Effector CD8-positive, alpha-beta T cell (primary cell): ENCODE results near the gene ANO1.

Source experiments
- DNase-seq: peaks from one replicate; lab custom pipeline; 2025; lab: John Stamatoyannopoulos, UW

ANO1 gene

DNA sequence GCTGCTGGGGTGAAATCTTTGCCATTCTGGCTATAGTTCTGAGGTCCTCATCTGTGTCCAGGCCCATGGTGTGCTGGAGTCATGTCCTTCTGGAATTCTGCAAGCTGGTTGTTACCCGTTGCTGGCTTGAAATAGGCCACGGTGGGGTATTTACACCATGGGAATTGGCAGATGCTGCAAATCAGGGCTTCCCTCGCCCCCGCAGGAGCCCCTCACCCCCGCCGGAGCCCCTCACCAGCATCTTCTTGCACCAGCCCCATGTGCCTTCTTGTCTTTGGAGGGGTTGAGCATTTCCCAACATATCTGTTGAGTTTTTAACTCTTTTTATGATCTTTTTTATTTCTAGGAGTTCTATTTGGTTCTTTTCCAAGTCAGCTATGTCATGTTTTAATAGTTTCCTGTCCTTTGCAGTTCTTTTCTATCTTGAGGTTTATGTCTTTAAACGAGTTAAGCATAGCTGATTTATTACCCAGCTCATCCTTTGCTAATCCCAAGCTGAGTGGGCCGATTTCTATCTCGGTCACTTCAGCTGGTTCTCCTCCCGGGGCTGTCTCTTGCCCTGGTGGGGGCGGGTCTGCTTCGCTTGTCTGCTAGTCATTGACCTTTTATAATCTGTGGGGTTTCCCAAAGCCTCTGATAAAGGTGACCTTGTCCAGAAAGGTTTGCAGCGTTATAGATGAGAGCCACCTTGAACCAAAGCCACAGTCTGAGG lies 17.6 kb downstream of the ANO1 start:
- DNase-seq: no peak

DNA sequence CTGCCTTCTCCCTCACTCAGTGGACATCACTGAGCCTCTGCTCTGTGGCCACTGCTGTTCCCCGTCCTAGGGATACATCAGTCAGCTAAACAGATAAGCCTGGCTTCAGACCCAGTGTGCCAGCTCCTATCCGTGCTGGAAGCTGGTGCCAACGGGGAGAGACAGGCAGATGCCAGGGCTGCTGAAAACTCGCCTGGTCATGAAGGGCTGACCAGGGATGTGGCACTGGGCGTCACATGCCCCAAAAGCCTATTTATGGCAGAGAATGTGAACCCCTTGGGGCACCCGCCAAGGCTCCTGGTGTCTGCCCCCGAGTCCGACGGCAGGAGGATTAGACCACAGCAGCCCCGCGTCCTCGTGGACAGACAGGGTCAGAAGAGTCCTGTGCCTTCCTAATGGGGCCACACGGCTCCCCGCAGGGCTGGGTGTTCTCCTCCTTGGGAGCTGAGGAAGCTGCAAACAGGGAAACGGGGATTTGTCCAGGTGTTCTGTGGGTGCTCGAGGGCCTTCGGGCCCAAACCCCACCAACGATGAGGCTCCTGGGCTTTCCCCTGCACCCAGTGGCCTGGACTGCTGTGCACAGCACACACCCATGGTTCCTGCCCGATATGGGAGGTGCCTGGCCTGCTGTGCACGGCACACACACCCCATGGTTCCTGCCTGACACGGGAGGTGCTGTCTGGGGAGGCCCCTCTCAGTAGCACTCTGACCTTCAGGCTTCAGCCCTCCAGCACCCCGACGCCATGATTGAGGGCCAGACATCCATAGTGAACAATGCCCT lies 19.9 kb downstream of the ANO1 start:
- no peak for DNase-seq

DNA sequence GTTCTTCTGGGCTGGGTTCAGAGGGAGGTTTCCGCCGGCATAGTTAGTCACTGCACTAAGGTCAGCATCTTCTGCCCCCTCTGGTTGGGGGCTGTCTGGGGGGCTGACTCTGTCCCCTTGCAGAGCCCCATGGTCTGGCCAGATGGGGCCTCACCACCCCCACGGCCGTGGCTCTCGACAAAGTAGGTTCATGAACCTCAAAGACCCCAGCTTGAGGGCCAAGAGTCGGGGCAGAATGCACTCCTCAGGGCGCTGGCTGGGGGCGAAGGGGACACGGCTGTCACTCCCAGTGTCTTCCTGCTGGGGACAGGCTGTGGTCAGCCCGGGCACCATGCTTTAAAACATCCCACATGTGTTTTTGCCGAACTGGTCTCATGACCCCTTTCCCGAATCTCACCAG lies 20.8 kb downstream of the ANO1 start:
- no peak for DNase-seq

DNA sequence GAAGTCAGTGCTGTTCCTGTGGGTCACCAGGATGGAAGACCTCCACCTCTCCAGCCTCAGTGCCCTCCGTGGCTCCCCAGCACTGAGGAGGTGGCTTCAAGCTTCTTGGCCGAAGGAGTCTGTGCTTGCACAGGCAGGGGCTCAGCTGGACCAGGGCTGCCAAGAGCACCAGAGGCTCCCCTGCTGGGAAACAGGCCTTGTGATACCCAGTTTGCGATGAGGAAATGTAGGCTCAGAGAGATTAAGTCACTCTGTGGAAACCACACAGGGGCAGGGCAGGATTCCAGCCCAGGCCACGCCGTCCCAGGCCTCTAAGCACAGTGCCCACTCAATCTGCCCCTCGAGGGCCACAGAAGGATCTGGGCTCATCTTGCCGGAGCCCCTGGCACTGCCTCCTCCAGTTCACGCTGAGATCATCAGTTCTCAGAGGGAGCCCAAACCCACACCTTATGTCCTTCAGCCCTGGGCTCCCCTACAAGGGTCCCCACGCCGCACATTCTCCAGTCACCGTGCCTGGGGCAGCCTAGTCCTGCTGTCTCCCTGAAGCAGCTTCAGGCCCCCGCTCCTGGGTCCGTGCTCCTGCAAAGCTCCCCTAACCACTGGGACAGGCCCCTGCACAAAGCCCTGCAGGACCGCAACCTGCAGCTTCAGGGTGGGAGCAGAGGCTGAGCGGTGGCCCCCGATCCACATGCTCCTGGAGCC lies 21.6 kb downstream of the ANO1 start:
- no peak for DNase-seq

DNA sequence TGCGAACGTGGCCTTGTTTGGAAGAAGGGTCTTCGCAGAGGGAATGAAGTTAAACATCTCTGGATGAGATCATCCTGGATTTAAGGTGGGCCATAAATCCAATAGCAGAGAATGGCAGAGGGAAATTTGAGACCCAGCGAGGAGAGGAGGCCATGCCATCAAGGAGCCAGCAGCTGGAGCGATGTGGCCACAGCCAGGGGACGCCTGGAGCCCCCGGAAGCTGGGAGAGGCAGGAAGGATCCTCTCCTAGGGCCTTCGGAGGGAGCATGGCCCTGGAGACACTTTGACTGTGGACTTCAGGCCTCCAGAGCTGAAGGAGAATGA lies 22.1 kb downstream of the ANO1 start:
- no peak for DNase-seq

DNA sequence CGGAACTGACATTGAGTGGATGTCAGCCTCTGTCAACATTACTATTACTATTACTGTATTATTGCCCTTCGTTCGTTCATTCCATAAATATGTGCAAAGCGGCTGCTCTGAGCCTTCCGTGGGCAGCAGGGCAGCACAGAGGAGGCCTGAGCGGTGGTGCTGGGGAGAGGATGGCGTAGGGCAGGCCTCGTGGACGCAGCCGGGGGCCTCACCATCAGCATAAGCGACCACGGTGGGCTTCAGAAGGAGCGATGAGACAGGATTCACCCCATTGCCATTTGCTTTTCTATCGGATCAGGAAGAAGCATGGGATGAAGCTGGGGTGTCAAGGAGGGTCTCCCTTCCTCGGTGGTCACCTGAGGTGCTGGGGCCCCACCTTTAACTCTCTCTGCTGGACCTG lies 22.7 kb downstream of the ANO1 start:
- DNase-seq: no peak

DNA sequence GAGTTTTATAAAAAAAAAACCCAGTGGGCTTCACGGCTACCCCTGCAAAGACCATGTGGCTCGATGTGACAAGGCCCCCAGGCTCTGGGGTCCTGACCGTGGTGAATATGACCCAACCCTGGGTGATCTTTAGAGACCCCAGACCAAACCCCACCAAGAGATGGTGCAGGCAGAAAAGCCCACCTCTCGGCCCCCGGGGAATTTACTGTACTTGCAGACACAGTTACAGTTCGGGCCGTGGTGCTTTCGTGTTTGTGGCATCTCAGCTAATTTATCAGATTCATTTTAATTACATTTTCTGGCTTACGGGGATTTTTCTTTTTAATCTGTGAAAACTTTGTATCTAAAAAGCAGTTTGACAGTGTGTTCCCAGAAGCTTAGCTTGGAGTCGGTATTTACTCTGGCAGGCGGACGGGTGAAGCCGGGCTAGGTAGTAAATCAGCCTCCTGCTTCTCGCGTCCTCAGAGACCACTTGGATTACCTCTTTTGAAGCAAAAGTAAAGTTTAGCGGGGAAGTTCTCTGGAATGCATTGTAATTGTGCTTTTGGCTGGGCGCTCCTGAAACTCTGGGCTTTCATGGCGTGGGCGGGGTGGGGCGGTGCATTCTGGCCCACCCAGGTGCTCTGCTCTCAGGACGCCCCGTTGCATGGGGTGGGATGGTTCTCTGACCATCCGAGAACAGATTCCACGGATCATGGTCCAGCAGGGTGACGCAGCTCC lies 25.3 kb downstream of the ANO1 start:
- no peak for DNase-seq

DNA sequence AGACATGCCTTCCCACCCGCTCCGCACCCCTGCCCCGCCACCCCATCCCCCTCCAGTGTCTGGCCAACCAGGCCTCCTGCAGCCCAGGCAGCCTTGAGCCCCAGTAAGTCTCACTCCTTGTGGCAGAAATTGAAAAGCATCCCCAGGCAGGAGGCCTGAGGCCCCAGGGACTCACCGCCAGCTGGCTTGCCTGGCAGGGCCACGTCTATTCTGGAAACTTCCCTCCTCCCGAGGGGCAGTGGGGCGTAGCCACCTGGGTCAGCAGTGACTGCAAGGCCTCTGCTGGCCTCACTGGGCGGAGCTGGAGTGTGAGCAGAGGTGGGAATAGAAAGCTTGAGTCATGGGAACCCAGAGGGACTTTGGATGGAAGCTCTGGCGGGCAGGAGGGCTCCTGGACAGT lies 26.3 kb downstream of the ANO1 start:
- DNase-seq: no peak

DNA sequence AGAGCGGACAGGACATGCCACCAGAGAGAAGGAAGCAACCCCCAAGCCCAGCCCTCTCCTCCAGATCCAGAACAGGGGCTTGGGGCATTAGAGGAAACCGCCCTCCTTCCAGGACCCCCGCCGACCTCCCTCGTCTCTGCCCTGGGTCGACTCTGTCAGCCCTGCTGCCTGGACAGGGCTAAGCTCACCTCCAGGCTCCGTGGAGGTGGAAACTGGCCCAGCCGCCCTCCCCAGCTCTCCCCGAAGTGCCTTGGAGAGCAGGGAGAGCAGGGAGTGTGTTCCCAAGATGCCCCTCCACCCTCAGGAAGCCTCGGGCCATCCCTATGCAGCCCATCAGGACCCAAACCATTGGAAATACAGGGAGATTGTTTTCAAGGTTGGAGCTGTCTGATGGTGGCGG lies 26.8 kb downstream of the ANO1 start:
- DNase-seq: no peak

DNA sequence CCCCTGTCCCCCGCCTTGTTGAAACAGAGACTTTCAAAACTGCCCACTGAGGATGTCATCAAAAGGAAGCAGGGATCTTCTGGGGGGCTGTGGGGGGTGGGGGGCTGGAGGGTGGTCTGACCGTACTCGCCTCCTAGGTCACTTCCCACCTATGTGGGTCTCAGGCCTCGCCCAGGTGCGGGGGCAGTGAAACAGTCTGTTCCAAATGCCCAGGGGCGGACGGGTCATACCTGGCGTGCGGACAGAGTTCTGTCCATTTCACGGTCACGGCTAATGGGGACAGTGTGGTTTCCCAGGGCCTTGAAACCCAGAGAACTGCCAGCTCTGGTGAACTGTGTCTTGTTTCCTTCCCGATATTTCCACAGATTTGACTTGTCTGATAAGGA lies 27.2 kb downstream of the ANO1 start:
- DNase-seq: no peak

DNA sequence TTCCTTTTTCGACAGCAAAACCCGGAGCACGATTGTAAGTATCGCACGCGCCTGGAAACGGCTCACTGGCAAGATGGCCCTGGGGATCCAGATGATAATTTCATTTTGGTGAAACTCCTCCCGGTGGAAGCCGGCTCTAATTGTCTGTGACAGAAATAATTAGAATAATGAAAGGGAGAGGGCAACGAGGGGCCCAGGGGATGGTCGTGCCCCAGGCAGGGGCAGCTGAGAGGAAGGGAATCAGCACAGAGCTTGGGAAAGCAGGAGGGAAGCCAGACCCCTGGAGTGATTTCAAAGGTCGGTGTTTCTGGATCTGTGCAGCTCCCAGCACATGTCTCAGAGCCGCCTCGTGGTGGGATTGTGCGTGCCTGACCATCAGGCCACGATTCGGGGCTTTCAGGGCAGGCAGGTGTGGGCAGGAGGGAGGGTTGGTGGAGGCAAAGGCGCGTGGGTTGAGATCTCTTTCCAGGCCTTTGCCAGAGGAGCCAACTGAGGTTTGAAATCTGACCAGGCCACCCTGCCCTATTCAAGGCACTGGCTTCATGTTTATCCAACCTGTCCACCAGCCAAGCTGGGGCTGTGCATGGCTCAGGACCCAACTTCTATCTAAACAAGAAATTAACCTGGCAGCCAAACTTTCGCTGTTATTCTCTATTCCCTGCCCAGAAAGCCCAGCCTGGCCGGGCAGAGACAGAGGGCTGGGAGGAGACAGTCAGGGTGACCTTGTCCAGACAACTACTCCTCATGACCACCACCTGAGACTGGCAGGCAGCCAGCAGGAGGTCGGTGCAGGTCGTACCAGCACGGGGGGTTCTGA lies 27.8 kb downstream of the ANO1 start:
- DNase-seq: no peak

DNA sequence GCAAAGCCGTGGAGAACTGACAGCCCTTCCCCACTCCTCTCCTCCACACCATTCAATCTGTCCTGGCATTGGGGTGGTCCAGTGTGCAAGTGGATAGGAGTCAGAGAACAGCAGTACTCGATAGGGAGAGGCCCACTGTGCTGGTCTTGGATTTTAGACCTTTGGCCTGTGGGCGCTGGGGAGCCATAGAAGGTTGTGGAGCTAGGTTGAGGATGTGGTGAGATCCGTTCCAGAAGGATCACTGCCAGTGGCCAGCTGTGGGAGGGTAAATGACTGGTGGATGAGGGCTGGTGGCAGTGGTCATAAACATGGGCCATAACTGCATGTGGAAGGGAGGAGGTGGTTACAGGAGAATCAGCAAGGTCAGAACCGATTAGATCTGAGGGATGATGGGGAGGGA lies 28.6 kb downstream of the ANO1 start:
- no peak for DNase-seq

DNA sequence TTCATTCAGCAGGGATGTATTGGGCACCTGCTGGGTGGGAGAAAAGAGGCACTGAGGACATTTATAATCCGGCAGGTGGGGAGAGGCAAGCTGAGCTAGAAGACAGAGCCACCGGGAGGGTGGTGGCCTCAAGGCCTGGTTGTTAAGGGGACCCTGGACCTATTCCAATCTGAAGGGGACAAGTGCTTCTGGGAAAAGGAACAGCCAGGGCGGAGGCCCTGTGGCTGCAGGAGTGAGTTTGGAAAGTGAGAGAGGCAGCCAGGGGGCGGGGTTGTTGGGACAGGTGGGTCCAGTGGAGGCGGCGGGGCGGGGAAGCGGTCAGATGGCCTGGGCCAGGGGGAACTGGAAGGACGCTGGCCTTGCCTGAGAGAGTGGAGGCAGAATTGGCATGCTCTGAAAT lies 29.1 kb downstream of the ANO1 start:
- DNase-seq: no peak

DNA sequence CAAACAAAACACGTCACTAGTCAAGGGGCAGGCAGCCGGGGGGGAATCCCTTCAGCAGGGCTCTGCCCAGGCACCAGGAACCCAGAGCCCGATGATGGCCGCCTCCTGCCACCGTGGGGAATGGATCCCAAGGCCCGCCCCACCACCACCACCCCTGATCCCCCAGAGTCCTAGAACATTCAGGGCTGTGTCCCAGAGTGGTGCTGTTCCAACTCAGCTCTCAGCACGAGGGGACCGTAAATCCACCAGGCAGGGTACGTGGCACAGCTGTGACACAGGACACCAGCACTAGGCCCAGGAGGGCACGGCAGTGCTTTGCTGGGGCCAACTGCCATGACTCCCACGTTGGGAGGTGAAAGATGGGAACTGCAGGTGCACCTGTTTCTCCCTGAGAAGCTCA lies 29.6 kb downstream of the ANO1 start:
- no peak for DNase-seq

DNA sequence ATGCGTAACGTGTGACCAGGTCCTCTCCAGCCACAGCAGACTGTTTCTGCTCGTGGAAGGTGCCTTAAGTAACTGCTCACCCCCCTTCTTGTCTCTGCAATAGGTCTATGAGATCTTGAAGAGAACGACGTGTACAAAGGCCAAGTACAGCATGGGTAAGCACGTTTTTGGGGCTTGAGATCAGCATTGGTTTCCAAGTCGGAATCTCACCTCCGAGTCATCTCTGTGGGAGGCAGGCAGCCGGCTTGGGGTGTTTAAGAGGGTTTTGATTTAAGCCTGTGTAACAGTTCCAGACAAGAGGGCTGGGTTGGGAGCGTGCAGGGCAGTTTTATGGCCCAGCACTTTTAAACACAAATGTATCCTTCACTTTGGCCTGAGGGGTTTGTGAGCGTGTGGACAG lies 30.1 kb downstream of the ANO1 start:
- no peak for DNase-seq

DNA sequence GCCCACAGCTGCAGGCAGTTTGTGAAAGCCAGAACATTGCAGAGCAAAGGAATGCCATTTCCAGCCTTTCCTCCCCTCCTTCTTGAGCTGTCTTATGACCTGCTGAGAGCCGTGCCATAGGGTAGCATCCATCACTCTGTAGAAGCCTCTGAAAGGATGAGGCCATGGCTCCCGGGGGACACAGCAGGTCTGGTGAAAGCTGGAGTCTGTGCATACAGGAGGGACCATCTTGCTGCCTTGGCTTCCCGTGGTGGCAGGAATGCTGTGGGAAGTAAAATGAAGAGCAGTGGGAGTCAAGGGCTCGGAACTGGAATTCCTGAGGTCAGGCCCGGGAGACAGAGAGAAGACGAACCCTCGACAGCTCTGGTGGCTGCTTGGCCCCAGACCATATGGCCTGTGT lies 30.9 kb downstream of the ANO1 start:
- no peak for DNase-seq

DNA sequence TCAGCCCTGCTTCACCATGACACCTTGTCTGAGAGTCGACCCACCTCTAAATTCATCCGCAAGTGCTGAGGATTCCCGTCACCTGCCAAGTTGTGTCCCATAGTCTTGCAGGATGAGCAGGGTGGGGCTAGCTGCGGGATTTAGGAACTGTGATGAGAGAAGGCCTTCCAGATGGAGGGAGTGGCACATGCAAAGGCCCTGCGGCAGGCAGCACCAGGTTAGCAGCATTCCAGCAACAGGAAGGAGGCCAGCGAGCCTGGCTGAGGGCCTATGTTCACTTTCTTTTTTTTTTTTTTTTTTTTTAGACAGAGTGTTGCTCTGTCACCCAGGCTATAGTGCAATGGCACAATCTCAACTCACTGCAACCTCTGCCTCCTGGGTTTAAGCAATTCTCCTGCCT lies 31.8 kb downstream of the ANO1 start:
- DNase-seq: no peak

DNA sequence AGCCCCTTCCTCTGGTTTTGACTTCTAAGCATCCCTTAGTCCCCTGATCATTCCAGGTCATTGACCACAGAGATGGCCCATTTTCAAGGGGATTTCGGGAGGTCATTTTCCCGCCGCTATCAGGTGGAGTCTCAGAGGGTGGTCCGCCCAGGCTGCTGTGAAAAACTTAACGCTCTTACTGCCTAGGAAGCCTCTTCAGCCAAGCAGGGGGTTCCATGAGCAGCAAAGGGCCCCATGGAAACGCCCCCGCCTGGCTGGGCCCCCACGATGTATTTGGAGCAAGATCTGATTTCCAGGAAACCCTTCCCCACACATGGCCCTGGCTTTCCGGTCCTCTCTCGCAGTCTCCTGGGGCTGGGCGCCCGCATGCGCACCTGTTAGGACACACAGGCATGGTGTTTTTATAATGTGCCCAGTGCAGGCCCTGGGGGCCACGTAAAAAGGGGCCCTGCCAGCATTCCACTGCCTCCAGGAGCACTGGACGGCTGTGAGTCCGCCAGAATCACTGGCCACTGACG lies 32.5 kb downstream of the ANO1 start:
- DNase-seq: no peak

DNA sequence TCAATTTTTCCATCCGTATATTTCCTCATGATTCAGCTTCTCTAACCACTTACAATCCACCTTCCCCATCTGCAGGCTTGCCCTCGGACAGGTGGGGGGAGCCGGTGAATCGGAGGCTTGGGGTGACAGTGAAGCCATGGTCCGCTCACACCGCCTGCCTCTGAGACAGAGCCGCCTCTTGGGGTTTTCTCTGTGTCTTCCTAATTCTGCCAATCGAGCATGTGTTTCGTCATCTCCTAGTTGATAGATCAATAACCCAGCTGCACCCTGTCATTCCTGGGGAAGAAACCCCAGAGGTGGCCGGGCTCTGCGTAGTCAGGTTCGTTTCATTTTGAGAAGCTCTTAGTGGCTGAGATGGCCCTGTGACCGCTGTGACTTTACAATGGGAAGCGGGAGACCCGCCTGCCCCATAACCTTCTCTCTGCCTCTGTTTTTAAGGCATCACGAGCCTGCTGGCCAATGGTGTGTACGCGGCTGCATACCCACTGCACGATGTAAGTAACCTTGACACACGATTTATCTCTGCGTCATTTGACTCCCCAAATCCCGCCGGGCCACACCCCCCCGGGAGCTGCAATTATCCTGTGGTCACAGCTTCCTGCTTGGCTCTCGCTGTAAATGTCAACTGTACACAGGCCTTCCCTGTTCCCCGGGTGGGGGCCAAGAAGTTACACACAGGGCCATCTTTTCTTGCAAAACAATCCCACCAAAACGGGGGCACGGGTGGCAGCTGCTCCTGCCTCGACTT lies 33.3 kb downstream of the ANO1 start:
- DNase-seq: no peak

DNA sequence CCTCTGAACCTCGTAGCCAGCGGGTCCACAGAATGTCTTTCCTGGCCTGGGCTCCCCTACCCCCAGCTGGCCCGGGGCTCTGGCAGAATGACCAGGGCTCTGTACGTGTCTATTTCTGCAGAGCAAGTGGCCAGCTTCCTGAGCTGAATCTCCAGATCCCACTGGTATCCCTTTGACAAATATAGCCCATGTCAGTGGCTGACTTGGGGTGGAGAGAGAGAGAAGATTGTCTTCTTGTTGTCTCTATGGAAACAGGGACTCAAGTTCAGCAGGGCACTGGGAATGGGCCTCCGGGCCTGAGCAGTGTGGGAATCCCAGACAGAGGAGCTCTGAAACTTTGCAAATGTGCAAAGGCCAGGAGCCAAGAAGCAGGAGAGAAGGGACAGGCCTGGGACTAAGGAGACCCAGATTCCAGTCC lies 33.9 kb downstream of the ANO1 start:
- no peak for DNase-seq

DNA sequence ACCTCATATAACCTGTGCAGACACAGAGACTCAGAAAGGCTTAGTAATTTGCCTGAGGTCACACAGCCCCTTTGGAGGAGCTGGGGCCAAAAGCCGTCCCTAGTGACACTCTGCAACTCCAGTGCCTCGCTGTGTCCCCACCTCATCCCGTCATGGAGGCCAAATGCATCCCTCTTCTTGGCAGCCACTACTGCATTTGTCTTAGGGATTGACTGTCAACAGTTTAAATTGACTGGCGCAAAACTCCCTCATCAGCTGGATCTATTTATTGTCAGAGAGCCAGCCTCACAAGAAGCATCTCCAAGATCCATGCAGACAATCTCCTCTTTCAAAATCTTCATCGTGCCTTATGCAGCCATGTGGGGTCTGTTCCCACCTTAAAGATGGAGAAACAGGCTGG lies 35.7 kb downstream of the ANO1 start:
- no peak for DNase-seq
